Nephron (organoid): ENCODE results near the gene ZNF841.
"Not testable (repeated sequence)": the region's sequence is repeated elsewhere in the genome, so short reads cannot be mapped to it uniquely, and the experiment has no call there.

Experiments
- H3K27ac Mint-ChIP-seq, 3 experiments: 2 replicates each; pipeline ENCODE4 v1.8.0; 2020; ENCODE audit warnings: mixed read lengths in 3 of 3, mild to moderate bottlenecking in 2 of 3, moderate library complexity in 1 of 3
- H3K27me3 Mint-ChIP-seq: 2 replicates; pipeline ENCODE4 v1.8.0; 2021; ENCODE audit warnings: low read depth, mild to moderate bottlenecking, moderate library complexity, mixed read lengths
- H3K36me3 Mint-ChIP-seq: 2 replicates; pipeline ENCODE4 v1.8.0; 2020; ENCODE audit warnings: low read depth, mixed read lengths
- H3K4me1 Mint-ChIP-seq: 2 replicates; pipeline ENCODE4 v1.8.0; 2020; ENCODE audit warnings: mixed read lengths
- H3K4me3 Mint-ChIP-seq, 3 experiments: 2 replicates each; pipeline ENCODE4 v1.8.0; 2020; ENCODE audit warnings: mild to moderate bottlenecking in 3 of 3, mixed read lengths in 3 of 3, moderate library complexity in 2 of 3
- H3K9me3 Mint-ChIP-seq: 2 replicates; pipeline ENCODE4 v1.8.0; 2020; ENCODE audit warnings: mixed read lengths
- CTCF ChIP-seq, 3 experiments: fragments of 200-600 bp; sonication (generic); IDR thresholded peaks; one replicate each; pipeline ENCODE4 v1.5.0; 2021; ENCODE audit warnings: antibody characterized with exemption in 3 of 3; ENCODE audit not compliant: unreplicated experiment in 3 of 3

The ZNF841 gene

DNA sequence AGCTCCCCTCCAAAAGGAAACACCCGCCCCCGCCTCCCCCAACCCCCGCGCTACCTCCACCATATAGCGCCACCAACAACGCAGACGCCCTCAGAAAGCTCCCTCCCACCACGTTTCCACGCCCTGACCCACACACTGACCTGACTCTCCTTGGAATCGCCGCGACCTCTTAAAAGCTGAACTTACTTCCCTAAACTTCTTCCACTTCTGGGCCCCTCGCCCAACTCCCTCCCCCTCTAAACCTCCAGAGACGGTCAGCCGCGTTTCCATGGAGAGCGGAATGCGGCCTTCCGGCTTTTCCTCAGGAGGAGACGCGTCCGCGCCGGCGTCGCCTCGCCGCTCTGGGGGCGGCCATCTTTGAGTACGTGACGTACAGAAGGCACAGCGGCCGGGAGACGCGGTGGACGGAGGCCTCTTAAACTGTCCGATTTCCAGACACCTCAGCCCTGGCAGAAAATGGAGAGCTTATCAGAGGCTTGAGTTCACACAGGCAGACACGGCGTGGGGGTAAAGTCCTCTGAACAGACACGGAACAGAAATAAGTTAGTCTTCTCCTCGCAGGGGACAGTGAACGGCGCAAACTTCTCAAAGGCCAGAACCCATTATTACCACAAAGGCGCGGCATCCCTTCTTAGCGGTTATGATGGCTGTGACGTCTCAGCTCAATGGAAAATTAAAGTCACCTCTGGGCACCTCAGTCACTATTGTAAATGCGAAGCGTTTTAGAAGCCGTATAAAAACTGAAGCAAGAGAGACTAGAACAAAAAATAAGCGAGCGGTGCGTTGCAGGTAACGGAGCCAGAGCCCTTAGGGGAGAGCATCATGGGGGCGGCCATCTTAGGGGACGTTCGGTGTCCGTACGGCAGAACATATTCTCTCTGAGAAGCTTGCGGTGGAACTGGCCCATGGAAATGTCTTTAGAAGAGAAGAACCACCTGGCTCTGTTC is 46.7 kb downstream of the ZNF841 start, which contains the start of gene ZNF432:
Gene ZNF432, minus strand, starts transcription at position 284 of the 947 bp plus-strand sequence. CDS start 1,970 bp downstream, outside the sequence.
- peak within 1 kb of the TSS; percentile 93 to 97 (median 94) for H3K4me3 Mint-ChIP-seq
- H3K27ac Mint-ChIP-seq: peak within 1 kb of the TSS; percentile 99
- H3K4me1 Mint-ChIP-seq: peaks cover 6% of the 10 kb centered on the region
- TF ChIP-seq CTCF (IDR thresholded peaks at IDR 0.05; ENCODE audit: unreplicated experiment in 3 of 3): no peak
- H3K9me3 Mint-ChIP-seq: peaks cover 61% of the 10 kb centered on the region
- H3K27me3 Mint-ChIP-seq: no peaks in the 10 kb centered on the region
- peaks cover 93% of the 10 kb centered on the region for H3K36me3 Mint-ChIP-seq

GRCh38 chr19:52039169-52039568 is 56.4 kb downstream of the ZNF841 start:
- Mint-ChIP-seq H3K27ac (no peak overlapping the region), H3K9me3 (peaks cover 79% of the 10 kb centered on the region), H3K36me3 (peaks cover 98% of the 10 kb centered on the region), H3K4me3 (no peak overlapping the region), H3K27me3 (no peaks in the 10 kb centered on the region), H3K4me1 (no peaks in the 10 kb centered on the region)
- TF ChIP-seq CTCF (IDR thresholded peaks at IDR 0.05; ENCODE audit: unreplicated experiment in 3 of 3): no peak

- H3K9me3 Mint-ChIP-seq: peaks cover 78% of the 10 kb centered on the region
- peaks cover 96% of the 10 kb centered on the region for H3K36me3 Mint-ChIP-seq
- H3K27me3 Mint-ChIP-seq: no peaks in the 10 kb centered on the region
- no peak overlapping the region for H3K4me3 Mint-ChIP-seq
- no peak for TF ChIP-seq CTCF (IDR thresholded peaks at IDR 0.05; ENCODE audit: unreplicated experiment in 3 of 3)
- no peaks in the 10 kb centered on the region for H3K4me1 Mint-ChIP-seq
- no peak overlapping the region for H3K27ac Mint-ChIP-seq
Measured at GRCh38 chr19:52034051-52034728, 61.4 kb downstream of the ZNF841 start.

- peak overlapping the region; percentile 91 to 100 (median 99) for H3K27ac Mint-ChIP-seq
- peak overlapping the region; percentile 89 to 98 (median 92) for H3K4me3 Mint-ChIP-seq
- no peaks in the 10 kb centered on the region for H3K27me3 Mint-ChIP-seq
- H3K4me1 Mint-ChIP-seq: peaks cover 19% of the 10 kb centered on the region
- H3K36me3 Mint-ChIP-seq: peaks cover 93% of the 10 kb centered on the region
- no peak for TF ChIP-seq CTCF (IDR thresholded peaks at IDR 0.05; ENCODE audit: unreplicated experiment in 3 of 3)
- peaks cover 71% of the 10 kb centered on the region for H3K9me3 Mint-ChIP-seq
Measured at GRCh38 chr19:52028780-52029123, 66.8 kb downstream of the ZNF841 start.

DNA sequence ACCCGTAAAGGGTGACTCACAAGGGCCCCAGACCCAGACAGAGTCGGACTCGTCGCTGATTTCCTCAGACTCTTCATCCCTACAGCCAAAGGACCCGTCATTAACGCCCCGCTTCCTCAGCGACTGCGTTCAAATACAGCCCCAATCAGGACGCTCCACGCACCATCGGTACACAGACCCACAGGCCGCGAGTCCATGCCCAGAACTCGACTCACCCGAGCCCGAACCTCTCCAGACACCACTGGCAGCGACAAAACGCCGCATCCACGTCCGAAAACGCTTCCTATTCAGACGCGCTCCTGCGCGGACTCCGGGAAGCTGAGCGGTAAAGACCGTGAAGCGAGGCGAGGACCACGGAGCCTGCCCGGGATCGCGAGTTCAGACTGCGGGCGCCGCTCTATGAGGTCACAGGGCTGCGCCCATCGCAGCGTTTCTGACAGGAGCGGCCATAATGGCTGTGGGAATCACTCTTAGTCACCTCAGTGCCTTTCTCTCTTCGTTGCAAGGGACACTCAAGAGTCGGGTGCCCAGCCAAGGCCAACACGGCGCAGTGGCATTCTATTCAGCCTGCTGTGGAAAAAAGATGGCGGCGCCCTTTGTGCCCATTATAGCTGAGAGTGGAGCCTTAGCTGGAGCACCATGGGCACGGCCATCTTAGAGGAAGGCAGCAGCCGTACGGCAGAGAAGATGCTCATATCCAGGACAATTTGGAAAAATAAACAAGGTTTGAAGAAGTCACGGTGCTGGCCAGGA is 67.4 kb downstream of the ZNF841 start, which contains the start of gene ZNF614:
Gene ZNF614, minus strand, starts transcription at position 353 of the 753 bp plus-strand sequence. CDS start 2,634 bp downstream, outside the sequence.
- Mint-ChIP-seq H3K27ac (peak within 1 kb of the TSS; percentile 91 to 100 (median 99)), H3K4me1 (peaks cover 19% of the 10 kb centered on the region), H3K36me3 (peaks cover 93% of the 10 kb centered on the region), H3K4me3 (peak within 1 kb of the TSS; percentile 89 to 98 (median 92)), H3K27me3 (no peaks in the 10 kb centered on the region), H3K9me3 (peaks cover 71% of the 10 kb centered on the region)
- TF ChIP-seq CTCF (IDR thresholded peaks at IDR 0.05; ENCODE audit: unreplicated experiment in 3 of 3): no peak

DNA sequence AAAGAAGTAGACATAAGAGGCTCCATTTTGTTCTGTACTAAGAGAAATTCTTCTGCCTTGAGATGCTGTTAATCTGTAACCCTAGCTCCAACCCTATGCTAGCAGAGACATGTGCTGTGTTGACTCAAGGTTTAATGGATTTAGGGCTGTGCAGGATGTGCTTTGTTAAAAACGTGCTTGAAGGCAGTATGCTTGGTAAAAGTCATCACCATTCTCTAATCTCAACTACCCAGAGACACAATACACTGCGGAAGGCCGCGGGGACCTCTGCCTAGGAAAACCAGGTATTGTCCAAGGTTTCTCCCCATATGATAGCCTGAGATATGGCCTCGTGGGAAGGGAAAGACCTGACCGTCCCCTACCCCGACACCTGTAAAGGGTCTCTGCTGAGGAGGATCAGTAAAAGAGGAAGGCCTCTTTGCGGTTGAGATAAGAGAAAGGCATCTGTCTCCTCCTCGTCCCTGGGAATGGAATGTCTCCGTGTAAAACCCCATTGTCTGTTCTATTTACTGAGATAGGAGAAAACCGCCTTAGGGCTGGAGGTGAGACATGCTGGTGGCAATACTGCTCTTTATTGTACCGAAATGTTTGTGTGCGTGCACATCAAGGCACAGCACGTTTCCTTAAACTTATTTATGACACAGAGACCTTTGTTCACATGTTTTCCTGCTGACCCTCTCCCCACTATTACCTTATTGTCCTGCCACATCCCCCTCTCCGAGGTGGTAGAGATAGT is 69.1 kb downstream of the ZNF841 start:
- not testable (repeated sequence) for H3K27ac Mint-ChIP-seq, H3K27me3 Mint-ChIP-seq
- peaks cover 19% of the 10 kb centered on the region for H3K4me1 Mint-ChIP-seq
- peaks cover 91% of the 10 kb centered on the region for H3K36me3 Mint-ChIP-seq
- peaks cover 75% of the 10 kb centered on the region for H3K9me3 Mint-ChIP-seq
- peak overlapping the region; percentile 89 to 98 (median 92) for H3K4me3 Mint-ChIP-seq

DNA sequence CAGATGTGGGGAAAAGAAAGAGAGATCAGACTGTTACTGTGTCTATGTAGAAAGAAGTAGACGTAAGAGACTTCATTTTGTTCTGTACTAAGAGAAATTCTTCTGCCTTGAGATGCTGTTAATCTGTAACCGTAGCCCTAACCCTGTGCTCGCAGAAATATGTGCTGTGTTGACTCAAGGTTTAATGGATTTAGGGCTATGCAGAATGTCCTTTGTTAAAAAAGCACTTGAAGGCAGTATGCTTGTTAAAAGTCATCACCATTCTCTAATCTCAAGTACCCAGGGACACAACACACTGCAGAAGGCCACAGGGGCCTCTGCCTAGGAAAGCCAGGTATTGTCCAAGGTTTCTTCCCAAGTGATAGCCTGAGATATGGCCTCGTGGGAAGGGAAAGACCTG is 71.1 kb downstream of the ZNF841 start:
- peak overlapping the region; percentile 34 to 53 (median 38) for H3K4me3 Mint-ChIP-seq
- H3K27me3 Mint-ChIP-seq: not testable (repeated sequence)

More for the DNA sequence above, 71.1 kb downstream of the ZNF841 start:
- H3K4me1 Mint-ChIP-seq: peaks cover 19% of the 10 kb centered on the region
- H3K9me3 Mint-ChIP-seq: peaks cover 79% of the 10 kb centered on the region
- H3K27ac Mint-ChIP-seq: peak overlapping the region in 1 of 3 experiments; percentile 60
- peaks cover 92% of the 10 kb centered on the region for H3K36me3 Mint-ChIP-seq
